Activated CD4-positive, CD25-positive, alpha-beta regulatory T cell treated with anti-CD3 and anti-CD28 coated beads, Interleukin-2, amount 50 U/mL, for 16 hours (primary cell): Measurements from ENCODE around the gene IL6.

Experiments
- DNase-seq: peaks from one replicate; pipeline ENCODE4 v3.0.0-alpha.2; 2020; ENCODE audit warnings: low read depth, low spot score

IL6 gene

GRCh38 chr7:22781230-22781711 lies 54.3 kb downstream of the IL6 start:
- DNase-seq: no peak
